Medulla oblongata (tissue), 1 donor: ENCODE measurements around the gene TMEM204.
"Not testable (repeated sequence)": the region's sequence is repeated elsewhere in the genome, so short reads cannot be mapped to it uniquely, and the experiment has no call there.

Source experiments
- DNase-seq: peaks from one replicate; pipeline ENCODE4 v3.0.0-alpha.2; 2015; ENCODE audit errors: extremely low spot score

Gene TMEM204

GRCh38 chr16:1592446-1592845 is 59.0 kb downstream of the TMEM204 start:
- no peak for DNase-seq

- DNase-seq, result not testable (repeated sequence)
Observed at GRCh38 chr16:1595511-1595910, 62.0 kb downstream of the TMEM204 start.

GRCh38 chr16:1596516-1596915 is 63.0 kb downstream of the TMEM204 start:
- no peak for DNase-seq

- no peak for DNase-seq
Observed at GRCh38 chr16:1597154-1597553, 63.7 kb downstream of the TMEM204 start.

GRCh38 chr16:1601031-1601430 is 67.6 kb downstream of the TMEM204 start:
- no peak for DNase-seq

GRCh38 chr16:1601489-1601888 is 68.0 kb downstream of the TMEM204 start:
- no peak for DNase-seq

GRCh38 chr16:1602285-1602684 is 68.8 kb downstream of the TMEM204 start:
- DNase-seq, result no peak
